ENCODE measurements around the gene DENND4A.

DENND4A gene

GRCh38 chr15:65758242-65758641 is 33.9 kb downstream of the DENND4A start:
- Histone ChIP-seq H2BK5ac (ENCODE audit: low read length) (no peak overlapping the region), H3K27ac (replicated peaks; ENCODE audit: low read length) (no peak overlapping the region), H2BK120ac (ENCODE audit: low read depth, low read length) (no peak overlapping the region), H2BK15ac (ENCODE audit: low read length) (no peak overlapping the region), H3K36me3 (replicated peaks in 1 of 2; ENCODE audit: control insufficient read depth in 2 of 2, insufficient read depth in 2 of 2, low read length in 2 of 2) (no peaks in the 10 kb centered on the region), H3K4ac (ENCODE audit: low read length) (no peak overlapping the region), H3K18ac (ENCODE audit: low read length) (no peak overlapping the region), H3K14ac (ENCODE audit: low read length) (no peak overlapping the region), H3K79me1 (ENCODE audit: low read depth, low read length) (no peaks in the 10 kb centered on the region), H2AFZ (ENCODE audit: low read length) (no peak overlapping the region), H3K23ac (ENCODE audit: low read depth, low read length, poor library complexity) (no peak overlapping the region), H2AK5ac (ENCODE audit: low read depth, low read length) (no peak overlapping the region), H3K4me1 (ENCODE audit: control insufficient read depth in 2 of 2, insufficient read depth in 1 of 2, low read depth in 1 of 2, low read length in 2 of 2) (no peaks in the 10 kb centered on the region), H4K8ac (ENCODE audit: low read depth, low read length) (no peak overlapping the region), H3K9ac (ENCODE audit: low read depth, low read length, poor library complexity) (no peak overlapping the region), H3K4me2 (ENCODE audit: insufficient read depth, low read length, poor library complexity, severe bottlenecking) (no peak overlapping the region), H2BK12ac (ENCODE audit: low read length) (no peak overlapping the region), H3K9me3 (replicated peaks in 1 of 2; ENCODE audit: control insufficient read depth in 2 of 2, insufficient read depth in 1 of 2, low read depth in 1 of 2, low read length in 2 of 2) (no peaks in the 10 kb centered on the region), H3K4me3 (ENCODE audit: low read length in 2 of 2) (no peak overlapping the region), H3K27me3 (ENCODE audit: control insufficient read depth in 3 of 3, insufficient read depth in 3 of 3, low read depth in 1 of 3, low read length in 3 of 3) (no peaks in the 10 kb centered on the region), H4K91ac (ENCODE audit: low read depth, low read length, poor library complexity) (no peak overlapping the region)
- no CpG with 5 or more reads among the region's 5 CpGs for WGBS, 2 donors (ENCODE audit: extremely low coverage in 2 of 2, insufficient read length in 2 of 2, insufficient replicate concordance in 1 of 2)
- no peak for DNase-seq (ENCODE audit: low spot score)

DNA sequence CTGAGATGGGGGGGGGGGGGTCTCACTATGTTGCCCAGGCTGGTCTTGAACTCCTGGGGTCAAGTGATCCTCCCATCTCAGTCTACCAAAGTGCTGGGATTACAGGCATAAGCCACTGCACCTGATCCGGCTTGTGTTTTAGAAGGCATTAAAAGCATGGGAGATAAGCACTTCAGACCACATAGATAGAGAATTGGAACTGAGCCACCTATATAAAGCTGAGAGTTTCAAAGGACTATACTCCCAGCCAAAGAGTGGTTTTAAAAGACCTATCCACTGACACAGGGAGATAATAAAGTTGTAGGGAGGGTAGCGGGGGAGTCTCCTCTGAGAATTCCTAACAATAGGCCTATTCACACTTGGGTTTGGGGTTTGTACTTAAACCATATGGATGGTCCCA is 34.8 kb downstream of the DENND4A start:
- Histone ChIP-seq H3K36me3 (replicated peaks in 1 of 2; ENCODE audit: control insufficient read depth in 2 of 2, insufficient read depth in 2 of 2, low read length in 2 of 2) (no peaks in the 10 kb centered on the region), H3K27ac (replicated peaks; ENCODE audit: low read length) (no peak overlapping the region), H2BK120ac (ENCODE audit: low read depth, low read length) (no peak overlapping the region), H2BK12ac (ENCODE audit: low read length) (no peak overlapping the region), H3K4me3 (ENCODE audit: low read length in 2 of 2) (no peak overlapping the region), H3K14ac (ENCODE audit: low read length) (no peak overlapping the region), H3K4ac (ENCODE audit: low read length) (no peak overlapping the region), H3K4me1 (ENCODE audit: control insufficient read depth in 2 of 2, insufficient read depth in 1 of 2, low read depth in 1 of 2, low read length in 2 of 2) (no peaks in the 10 kb centered on the region), H4K91ac (ENCODE audit: low read depth, low read length, poor library complexity) (no peak overlapping the region), H2BK15ac (ENCODE audit: low read length) (no peak overlapping the region), H3K9ac (ENCODE audit: low read depth, low read length, poor library complexity) (no peak overlapping the region), H2AFZ (ENCODE audit: low read length) (no peak overlapping the region), H3K18ac (ENCODE audit: low read length) (no peak overlapping the region), H3K4me2 (ENCODE audit: insufficient read depth, low read length, poor library complexity, severe bottlenecking) (no peak overlapping the region), H2AK5ac (ENCODE audit: low read depth, low read length) (no peak overlapping the region), H3K23ac (ENCODE audit: low read depth, low read length, poor library complexity) (no peak overlapping the region), H3K27me3 (ENCODE audit: control insufficient read depth in 3 of 3, insufficient read depth in 3 of 3, low read depth in 1 of 3, low read length in 3 of 3) (no peaks in the 10 kb centered on the region), H4K8ac (ENCODE audit: low read depth, low read length) (no peak overlapping the region), H3K79me1 (ENCODE audit: low read depth, low read length) (no peaks in the 10 kb centered on the region), H2BK5ac (ENCODE audit: low read length) (no peak overlapping the region), H3K9me3 (replicated peaks in 1 of 2; ENCODE audit: control insufficient read depth in 2 of 2, insufficient read depth in 1 of 2, low read depth in 1 of 2, low read length in 2 of 2) (no peaks in the 10 kb centered on the region)
- no CpG with 5 or more reads among the region's 2 CpGs for WGBS, 2 donors (ENCODE audit: extremely low coverage in 2 of 2, insufficient read length in 2 of 2, insufficient replicate concordance in 1 of 2)
- no peak for DNase-seq (ENCODE audit: low spot score)

DNA sequence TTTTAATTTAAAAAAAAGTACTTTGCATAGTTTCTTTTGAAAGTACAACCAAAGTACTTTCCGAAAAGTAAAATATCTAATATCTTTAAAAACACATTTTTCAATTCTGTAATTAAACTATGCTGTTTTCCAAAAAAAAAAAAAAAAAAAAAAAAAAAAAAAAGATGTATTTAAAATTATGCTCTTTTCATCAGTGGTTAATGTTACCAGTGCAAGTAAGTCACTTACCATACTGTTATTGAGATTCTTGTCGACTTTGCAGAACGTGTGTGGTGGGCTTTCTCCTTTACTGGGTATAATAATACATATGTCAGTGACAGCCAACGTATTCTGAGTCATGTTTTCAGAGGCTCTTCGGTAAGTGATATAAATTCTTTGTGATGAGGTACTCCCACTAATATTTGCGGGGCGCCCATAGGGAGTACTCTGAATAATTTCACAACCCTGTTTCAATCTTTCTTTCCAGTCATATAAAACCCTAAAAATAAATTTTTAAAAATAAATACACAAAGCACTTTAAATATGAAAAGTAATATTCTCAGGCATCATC is 39.9 kb downstream of the DENND4A start:
- no CpG with 5 or more reads among the region's 7 CpGs for WGBS, 2 donors (ENCODE audit: extremely low coverage in 2 of 2, insufficient read length in 2 of 2, insufficient replicate concordance in 1 of 2)
- no peak overlapping the region for H3K4me2 ChIP-seq (ENCODE audit: insufficient read depth, low read length, poor library complexity, severe bottlenecking)
- no peak overlapping the region for H3K4me3 ChIP-seq (ENCODE audit: low read length in 2 of 2)
- H4K91ac ChIP-seq (ENCODE audit: low read depth, low read length, poor library complexity): no peak overlapping the region
- no peak for DNase-seq (ENCODE audit: low spot score)
- no peaks in the 10 kb centered on the region for H3K79me1 ChIP-seq (ENCODE audit: low read depth, low read length)
- no peak overlapping the region for H2BK15ac ChIP-seq (ENCODE audit: low read length)
- no peak overlapping the region for H2BK12ac ChIP-seq (ENCODE audit: low read length)
- H3K4me1 ChIP-seq (ENCODE audit: control insufficient read depth in 2 of 2, insufficient read depth in 1 of 2, low read depth in 1 of 2, low read length in 2 of 2): no peaks in the 10 kb centered on the region
- no peak overlapping the region for H4K8ac ChIP-seq (ENCODE audit: low read depth, low read length)
- no peaks in the 10 kb centered on the region for H3K36me3 ChIP-seq (replicated peaks in 1 of 2; ENCODE audit: control insufficient read depth in 2 of 2, insufficient read depth in 2 of 2, low read length in 2 of 2)
- no peaks in the 10 kb centered on the region for H3K27me3 ChIP-seq (ENCODE audit: control insufficient read depth in 3 of 3, insufficient read depth in 3 of 3, low read depth in 1 of 3, low read length in 3 of 3)
- H2BK120ac ChIP-seq (ENCODE audit: low read depth, low read length): no peak overlapping the region
- H2BK5ac ChIP-seq (ENCODE audit: low read length): no peak overlapping the region
- no peaks in the 10 kb centered on the region for H3K9me3 ChIP-seq (replicated peaks in 1 of 2; ENCODE audit: control insufficient read depth in 2 of 2, insufficient read depth in 1 of 2, low read depth in 1 of 2, low read length in 2 of 2)
- H2AK5ac ChIP-seq (ENCODE audit: low read depth, low read length): no peak overlapping the region
- H3K23ac ChIP-seq (ENCODE audit: low read depth, low read length, poor library complexity): no peak overlapping the region
- no peak overlapping the region for H3K27ac ChIP-seq (replicated peaks; ENCODE audit: low read length)
- no peak overlapping the region for H3K9ac ChIP-seq (ENCODE audit: low read depth, low read length, poor library complexity)
- no peak overlapping the region for H3K4ac ChIP-seq (ENCODE audit: low read length)
- H3K18ac ChIP-seq (ENCODE audit: low read length): no peak overlapping the region
- H2AFZ ChIP-seq (ENCODE audit: low read length): no peak overlapping the region
- H3K14ac ChIP-seq (ENCODE audit: low read length): no peak overlapping the region

DNA sequence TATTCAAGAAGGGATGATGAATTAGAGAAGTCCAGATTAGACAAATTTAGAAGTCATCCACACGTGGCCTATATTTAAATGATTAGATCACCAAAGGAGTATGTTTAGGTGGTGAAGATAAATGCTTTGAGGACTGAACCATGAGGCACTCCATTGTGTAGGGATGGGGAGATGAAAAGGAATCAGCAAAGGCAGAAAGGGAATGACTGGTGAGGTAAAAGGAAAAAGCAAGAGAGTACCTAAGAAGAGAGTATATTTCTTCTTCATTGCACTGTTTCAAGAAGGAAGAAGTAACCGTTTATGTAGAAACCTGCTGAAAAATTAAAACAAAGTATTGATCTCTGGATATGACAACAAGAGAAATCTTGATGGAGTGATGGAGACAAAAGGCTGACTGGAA is 40.7 kb downstream of the DENND4A start:
- Histone ChIP-seq H3K27ac (replicated peaks; ENCODE audit: low read length) (no peak overlapping the region), H3K9me3 (replicated peaks in 1 of 2; ENCODE audit: control insufficient read depth in 2 of 2, insufficient read depth in 1 of 2, low read depth in 1 of 2, low read length in 2 of 2) (no peaks in the 10 kb centered on the region), H4K8ac (ENCODE audit: low read depth, low read length) (no peak overlapping the region), H3K4me2 (ENCODE audit: insufficient read depth, low read length, poor library complexity, severe bottlenecking) (no peak overlapping the region), H3K4me1 (ENCODE audit: control insufficient read depth in 2 of 2, insufficient read depth in 1 of 2, low read depth in 1 of 2, low read length in 2 of 2) (no peaks in the 10 kb centered on the region), H3K23ac (ENCODE audit: low read depth, low read length, poor library complexity) (no peak overlapping the region), H2BK120ac (ENCODE audit: low read depth, low read length) (no peak overlapping the region), H2AK5ac (ENCODE audit: low read depth, low read length) (no peak overlapping the region), H3K27me3 (ENCODE audit: control insufficient read depth in 3 of 3, insufficient read depth in 3 of 3, low read depth in 1 of 3, low read length in 3 of 3) (no peaks in the 10 kb centered on the region), H2BK5ac (ENCODE audit: low read length) (no peak overlapping the region), H3K9ac (ENCODE audit: low read depth, low read length, poor library complexity) (no peak overlapping the region), H3K79me1 (ENCODE audit: low read depth, low read length) (no peaks in the 10 kb centered on the region), H3K18ac (ENCODE audit: low read length) (no peak overlapping the region), H4K91ac (ENCODE audit: low read depth, low read length, poor library complexity) (no peak overlapping the region), H3K14ac (ENCODE audit: low read length) (no peak overlapping the region), H3K36me3 (replicated peaks in 1 of 2; ENCODE audit: control insufficient read depth in 2 of 2, insufficient read depth in 2 of 2, low read length in 2 of 2) (no peaks in the 10 kb centered on the region), H2AFZ (ENCODE audit: low read length) (no peak overlapping the region), H3K4me3 (ENCODE audit: low read length in 2 of 2) (no peak overlapping the region), H3K4ac (ENCODE audit: low read length) (no peak overlapping the region), H2BK12ac (ENCODE audit: low read length) (no peak overlapping the region), H2BK15ac (ENCODE audit: low read length) (no peak overlapping the region)
- WGBS, 2 donors (ENCODE audit: extremely low coverage in 2 of 2, insufficient read length in 2 of 2, insufficient replicate concordance in 1 of 2): no CpG with 5 or more reads among the region's 2 CpGs
- DNase-seq (ENCODE audit: low spot score): no peak
